Measurements from ENCODE around the gene ANGPTL7. TPM values are rescaled to one million over a fixed set of nuclear protein-coding genes. Genes with fewer than 3 reads are reported as not detected.

Gene ANGPTL7
- total RNA-seq, 1 experiment from 2014 or later, result not detected

DNA sequence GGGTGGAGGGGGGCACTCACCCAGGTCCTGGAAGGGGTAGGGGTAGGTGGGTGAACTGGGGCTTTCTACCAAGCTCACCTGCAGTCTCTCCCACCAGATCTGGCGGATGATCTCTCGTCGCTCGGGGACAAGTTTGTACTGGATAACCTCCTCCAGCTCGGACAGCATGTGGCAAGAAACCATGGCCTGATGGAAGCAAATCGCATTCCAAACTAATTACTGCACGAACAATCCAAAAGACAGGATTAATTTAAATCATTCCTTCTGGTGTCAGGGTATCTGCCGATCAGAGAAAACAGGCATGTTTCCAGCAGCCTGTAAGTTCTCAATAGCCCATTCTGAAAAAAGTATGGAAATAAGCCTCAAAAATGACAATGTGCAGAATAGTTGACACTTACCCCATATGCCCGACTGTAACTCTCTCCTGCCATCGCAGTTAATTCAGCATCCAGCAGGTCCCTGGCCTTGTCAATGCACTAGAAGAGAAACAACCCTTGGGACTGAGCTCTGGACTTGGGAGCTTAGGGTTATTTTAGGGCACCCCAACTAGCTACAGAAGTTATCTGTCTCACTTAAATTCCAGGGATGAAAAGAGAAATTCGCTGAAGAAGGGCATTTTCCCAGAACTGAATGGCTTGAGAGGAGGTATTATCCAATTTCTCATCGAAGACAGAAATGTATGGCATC, 44.4 kb upstream of the ANGPTL7 start:
- peaks cover 37% of the 10 kb centered on the region for H3K36me3 Mint-ChIP-seq
- ChIA-PET CTCF (no interaction called here), POLR2A (no interaction called here)

DNA sequence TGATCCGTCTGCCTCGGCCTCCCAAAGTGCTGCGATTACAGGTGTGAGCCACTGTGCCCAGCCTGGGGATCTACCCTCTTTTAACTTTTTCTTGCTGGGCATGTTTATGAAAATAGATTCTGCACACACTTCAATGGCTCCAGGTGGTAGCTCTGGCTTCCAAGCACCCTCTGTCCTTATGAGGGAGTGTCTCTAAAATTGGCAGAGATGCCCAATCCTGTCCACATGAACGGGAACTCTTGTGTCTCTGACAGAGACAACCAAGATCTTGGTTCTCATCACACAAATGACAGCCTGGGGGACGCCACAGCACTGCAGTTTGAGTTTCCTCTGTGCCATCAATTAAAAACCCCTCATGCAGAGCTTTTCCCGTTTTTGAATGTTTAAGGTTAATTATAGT, 43.4 kb upstream of the ANGPTL7 start:
- DNase-seq (ENCODE audit: low spot score) (no peak), ATAC-seq (no peak)
- Mint-ChIP-seq H3K36me3 (peaks cover 44% of the 10 kb centered on the region), H3K27me3 (ENCODE audit: low read depth) (no peaks in the 10 kb centered on the region), H3K9me3 (no peaks in the 10 kb centered on the region), H3K4me3 (no peak overlapping the region), H3K4me1 (peaks cover 12% of the 10 kb centered on the region), H3K27ac (no peak overlapping the region)
- ChIA-PET CTCF (no interaction called here), POLR2A (no interaction called here)
- TF ChIP-seq TEAD1 (CRISPR knock-in tag; IDR thresholded peaks at IDR 0.05) (no peak), RORB (CRISPR knock-in tag; IDR thresholded peaks at IDR 0.05) (no peak), ZNF138 (CRISPR knock-in tag; conservative IDR thresholded peaks at IDR 0.05) (no peak), ZSCAN18 (CRISPR knock-in tag; IDR thresholded peaks at IDR 0.05) (no peak), ESRRA (CRISPR knock-in tag; IDR thresholded peaks at IDR 0.05; ENCODE audit: borderline replicate concordance) (no peak), ZNF671 (CRISPR knock-in tag; IDR thresholded peaks at IDR 0.05) (no peak), ZNF219 (CRISPR knock-in tag; IDR thresholded peaks at IDR 0.05; ENCODE audit: borderline replicate concordance) (no peak), JAZF1 (CRISPR knock-in tag; IDR thresholded peaks at IDR 0.05) (no peak), NFE2L1 (CRISPR knock-in tag; IDR thresholded peaks at IDR 0.05) (no peak), ZMAT4 (CRISPR knock-in tag; IDR thresholded peaks at IDR 0.05) (no peak), TCF7 (CRISPR knock-in tag; IDR thresholded peaks at IDR 0.05; ENCODE audit: low read depth) (no peak), TEAD4 (CRISPR knock-in tag; IDR thresholded peaks at IDR 0.05) (no peak), FOXJ3 (CRISPR knock-in tag; IDR thresholded peaks at IDR 0.05; ENCODE audit: borderline replicate concordance) (no peak), MXD4 (CRISPR knock-in tag; IDR thresholded peaks at IDR 0.05; ENCODE audit: borderline replicate concordance) (no peak), JUN (CRISPR knock-in tag; IDR thresholded peaks at IDR 0.05) (no peak), SP1 (CRISPR knock-in tag; conservative IDR thresholded peaks at IDR 0.05) (no peak), MLX (CRISPR knock-in tag; IDR thresholded peaks at IDR 0.05) (no peak), PREB (CRISPR knock-in tag; IDR thresholded peaks at IDR 0.05; ENCODE audit: borderline replicate concordance) (no peak)
- TF ChIP-seq, protein P1, sequence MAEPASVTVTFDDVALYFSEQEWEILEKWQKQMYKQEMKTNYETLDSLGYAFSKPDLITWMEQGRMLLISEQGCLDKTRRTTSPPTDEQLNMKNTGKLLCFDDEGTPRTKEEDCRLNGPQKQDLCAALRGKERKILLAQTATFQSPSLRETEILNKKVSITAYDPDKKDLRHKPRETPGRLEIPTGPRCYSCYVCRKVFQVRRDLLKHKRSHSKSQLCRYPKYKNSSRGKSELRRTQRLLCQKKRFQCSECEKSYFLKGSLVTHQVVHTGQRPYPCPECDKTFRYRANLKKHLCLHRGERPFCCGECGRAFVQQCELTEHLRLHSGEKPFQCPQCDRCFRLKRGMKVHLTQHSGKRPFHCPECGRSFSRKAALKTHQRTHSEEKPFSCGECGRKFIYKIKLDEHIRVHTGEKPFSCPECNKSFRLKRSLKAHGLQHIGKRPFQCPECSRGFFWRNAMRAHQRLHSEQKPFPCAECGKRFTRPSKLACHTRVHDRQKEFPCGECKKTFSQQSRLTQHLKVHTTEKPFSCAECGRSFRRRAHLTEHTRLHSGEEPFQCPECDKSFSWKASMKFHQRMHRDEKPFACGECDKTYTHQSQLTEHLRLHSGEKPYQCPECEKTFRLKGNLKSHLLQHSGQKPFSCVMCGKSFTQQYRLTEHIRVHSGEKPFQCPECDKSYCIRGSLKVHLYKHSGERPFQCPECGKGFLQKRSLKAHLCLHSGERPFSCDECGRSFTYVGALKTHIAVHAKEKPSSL (CRISPR knock-in tag; conservative IDR thresholded peaks at IDR 0.05), result no peak

More for the DNA sequence above, 44.4 kb upstream of the ANGPTL7 start:
- Mint-ChIP-seq H3K4me3 (no peak overlapping the region), H3K9me3 (no peaks in the 10 kb centered on the region), H3K27ac (no peak overlapping the region), H3K27me3 (ENCODE audit: low read depth) (no peaks in the 10 kb centered on the region), H3K4me1 (peaks cover 12% of the 10 kb centered on the region)
- DNase-seq (ENCODE audit: low spot score) (no peak), ATAC-seq (no peak)
- TF ChIP-seq TCF7 (CRISPR knock-in tag; IDR thresholded peaks at IDR 0.05; ENCODE audit: low read depth) (no peak), PRRX2 (CRISPR knock-in tag; IDR thresholded peaks at IDR 0.05) (no peak), ZNF219 (CRISPR knock-in tag; IDR thresholded peaks at IDR 0.05; ENCODE audit: borderline replicate concordance) (no peak), ZNF671 (CRISPR knock-in tag; IDR thresholded peaks at IDR 0.05) (no peak), RORB (CRISPR knock-in tag; IDR thresholded peaks at IDR 0.05) (no peak)

Measured in WTC11 (cell line).